ENCODE data around the gene FNIP1. TPM values are rescaled to one million over a fixed set of nuclear protein-coding genes. Genes with fewer than 3 reads are reported as not detected.

FNIP1 gene
- total and polyA plus RNA-seq, 2 of the 8 experiments (the other 6 are each of a cell fraction or from before 2014, with no cell fraction given) = 3.5 to 17.3 TPM

GRCh38 chr5:131671994-131672655, 124.7 kb downstream of the FNIP1 start:
- Histone ChIP-seq H4K8ac (ENCODE audit: extremely low read depth, insufficient read depth, low read length) (no peak overlapping the region; the same call in 1 of the 2 replicates), H3K23ac (ENCODE audit: insufficient read length) (no peak overlapping the region), H3K79me1 (ENCODE audit: low read depth, low read length) (no peaks in the 10 kb centered on the region), H3K18ac (ENCODE audit: extremely low read depth, low read length) (no peak overlapping the region), H3K4me2 (ENCODE audit: insufficient read depth in 1 of 2, low read depth in 2 of 2, low read length in 2 of 2) (no peak overlapping the region), H3K4me3 (ENCODE audit: extremely low read depth in 1 of 4, insufficient read depth in 2 of 4, low read depth in 3 of 4, low read length in 4 of 4) (no peak overlapping the region), H2AFZ (ENCODE audit: low read length) (no peak overlapping the region), H2AK5ac (ENCODE audit: low read depth, low read length) (no peak overlapping the region), H4K20me1 (replicated peaks in 1 of 2; ENCODE audit: control insufficient read depth in 1 of 2, insufficient read depth in 2 of 2, low read length in 2 of 2) (no peaks in the 10 kb centered on the region), H2BK15ac (ENCODE audit: low read length) (no peak overlapping the region), H3K27ac (ENCODE audit: low read depth, low read length) (peak overlapping the region; percentile 34; the same call in 1 of the 2 replicates), H3K4me1 (replicated peaks in 1 of 4; ENCODE audit: control insufficient read depth in 3 of 4, insufficient read depth in 4 of 4, low read length in 3 of 4) (no peaks in the 10 kb centered on the region), H2BK20ac (ENCODE audit: low read length) (no peak overlapping the region), H2BK120ac (replicated peaks; ENCODE audit: low read depth, low read length) (no peak overlapping the region), H3K56ac (replicated peaks; ENCODE audit: insufficient read length, low read depth, low read length) (no peak overlapping the region), H3K79me2 (ENCODE audit: control insufficient read depth in 1 of 2, insufficient read depth in 2 of 2, low read length in 2 of 2) (no peaks in the 10 kb centered on the region), H3K9ac (replicated peaks in 1 of 4; ENCODE audit: extremely low read depth in 1 of 4, low read depth in 3 of 4, low read length in 3 of 4) (no peak overlapping the region), H3K23me2 (ENCODE audit: low read depth, low read length) (no peaks in the 10 kb centered on the region), H2BK5ac (ENCODE audit: low read depth, low read length) (no peak overlapping the region), H3K4ac (replicated peaks; ENCODE audit: insufficient read length, low read depth, low read length) (no peak overlapping the region), H2BK12ac (ENCODE audit: low read depth, low read length) (no peak overlapping the region), H3K9me3 (ENCODE audit: insufficient read depth in 2 of 2, low read depth in 1 of 2, low read length in 1 of 2) (no peaks in the 10 kb centered on the region), H4K91ac (replicated peaks; ENCODE audit: insufficient read length, low read length) (no peak overlapping the region), H3K36me3 (ENCODE audit: control insufficient read depth in 2 of 4, insufficient read depth in 4 of 4, low read length in 3 of 4) (peaks cover 0 to 10% (median under 1%) of the 10 kb centered on the region in 4 experiments; a peak in 6 of 8 replicates), H4K5ac (ENCODE audit: insufficient read length, low read depth, low read length) (no peak overlapping the region), H3K27me3 (replicated peaks in 1 of 4; ENCODE audit: control insufficient read depth in 3 of 4, extremely low read depth in 1 of 4, insufficient read depth in 3 of 4, low read length in 3 of 4) (no peaks in the 10 kb centered on the region), H3K14ac (ENCODE audit: insufficient read length) (no peak overlapping the region)
- no peak for FAIRE-seq
- no peak for DNase-seq (ENCODE audit: low read depth in 1 of 2, low spot score in 2 of 2)
- 86% methylated on average over 2 of the region's 2 CpGs; no CpG with 5 or more reads in 1 of the 2 experiments for WGBS, 2 experiments (ENCODE audit: extremely low coverage in 1 of 2, insufficient coverage in 1 of 2, insufficient read length in 1 of 2, insufficient replicate concordance in 2 of 2, low coverage in 1 of 2, low lambda C conversion rate in 2 of 2, missing lambda C conversion rate in 1 of 2)
- CTCF ChIA-PET (ENCODE audit: partially characterized antibody) = interaction anchor here (1.7 kb wide), 2 partner anchors 8 to 82 kb away, joined by 4 to 5 read pairs; no protein-coding TSS in a partner anchor
- POLR2A ChIA-PET (ENCODE audit: partially characterized antibody) = no interaction called here
- TF ChIP-seq GTF2F1 (IDR thresholded peaks at IDR 0.05; ENCODE audit: borderline replicate concordance, low read depth, low read length) = no peak
- TF ChIP-seq SIRT6 (IDR thresholded peaks at IDR 0.05; ENCODE audit: low read length) = no peak
- TF ChIP-seq BACH1 (IDR thresholded peaks at IDR 0.05; ENCODE audit: low read length) = no peak
